ENCODE data around the gene UTS2R.

Gene UTS2R

DNA sequence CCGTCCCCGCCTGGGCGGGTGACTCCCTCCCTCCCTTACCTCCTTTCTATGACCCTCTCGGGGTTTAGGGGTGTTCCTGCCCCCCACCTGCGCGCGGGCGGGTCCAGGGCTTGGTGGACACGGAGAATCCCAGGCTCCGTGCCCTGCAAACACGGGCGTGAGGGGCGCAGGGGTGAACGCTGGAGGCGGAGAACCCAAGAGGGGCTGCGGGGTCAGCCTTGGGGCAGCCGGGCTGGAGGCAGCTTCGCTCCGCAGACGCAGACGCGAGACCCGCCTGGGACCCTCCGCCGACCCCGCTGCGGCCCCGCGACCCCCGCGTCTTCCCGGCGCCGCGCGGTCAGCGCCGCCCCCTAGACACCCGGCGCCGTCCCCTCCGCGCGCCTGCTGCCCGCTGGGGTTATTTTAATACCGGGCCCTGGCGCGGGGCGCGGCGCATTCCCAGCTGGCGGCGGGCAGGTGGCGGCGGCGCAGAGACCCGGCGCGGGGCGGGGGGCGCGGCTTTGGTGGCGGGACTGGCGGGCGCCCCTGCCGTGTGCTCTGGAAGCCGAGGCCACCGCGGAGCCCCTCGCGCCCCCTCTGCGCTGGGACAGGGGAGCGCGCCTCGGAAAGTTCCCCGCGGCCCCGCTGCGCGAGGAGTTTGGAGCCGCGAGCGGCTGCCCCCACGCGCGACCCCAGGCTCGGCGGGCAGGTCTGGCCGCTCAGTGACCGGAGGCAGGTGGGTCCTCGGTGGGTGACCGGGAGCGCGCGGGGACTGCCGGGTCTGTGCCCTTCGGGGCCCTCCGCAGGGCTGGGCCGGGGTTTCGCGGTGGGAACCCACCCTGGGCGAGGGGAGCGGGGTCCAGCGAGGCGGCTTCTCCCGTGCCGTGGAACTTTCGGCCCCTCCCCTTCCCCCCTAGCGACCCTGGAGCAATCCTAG, at the start of gene UTS2R:
Gene UTS2R, plus strand, starts transcription at position 433 of the 916 bp plus-strand sequence. CDS start 2,560 bp downstream, outside the sequence.
- DNase-seq: no peak

DNA sequence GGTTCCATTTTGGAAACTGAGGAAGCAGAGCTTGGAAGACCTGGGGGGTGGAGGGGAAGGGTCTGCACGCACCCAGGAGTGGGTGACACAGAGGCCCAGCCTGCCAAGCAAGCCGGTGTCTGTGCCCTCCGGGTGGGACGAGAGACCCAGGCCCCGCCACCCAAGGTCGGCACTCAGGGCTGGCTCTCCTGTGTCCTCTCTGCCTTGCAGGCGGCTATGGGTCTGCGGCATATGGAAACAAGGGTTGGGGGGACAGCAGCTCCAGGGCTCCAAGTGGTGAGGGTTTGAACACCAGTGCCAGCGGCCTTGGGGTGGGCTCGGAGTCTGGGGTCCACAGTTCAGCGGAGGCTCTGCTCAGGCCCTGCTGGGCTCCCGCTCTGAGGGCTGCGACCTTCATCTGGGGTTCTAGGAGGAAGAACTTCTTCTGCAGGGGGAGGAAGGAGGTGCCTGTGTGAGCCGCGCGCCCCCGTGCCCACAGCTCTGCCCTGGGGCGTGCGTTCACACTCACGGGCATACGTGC, 49.6 kb upstream of the UTS2R start:
- no peak for DNase-seq

DNA sequence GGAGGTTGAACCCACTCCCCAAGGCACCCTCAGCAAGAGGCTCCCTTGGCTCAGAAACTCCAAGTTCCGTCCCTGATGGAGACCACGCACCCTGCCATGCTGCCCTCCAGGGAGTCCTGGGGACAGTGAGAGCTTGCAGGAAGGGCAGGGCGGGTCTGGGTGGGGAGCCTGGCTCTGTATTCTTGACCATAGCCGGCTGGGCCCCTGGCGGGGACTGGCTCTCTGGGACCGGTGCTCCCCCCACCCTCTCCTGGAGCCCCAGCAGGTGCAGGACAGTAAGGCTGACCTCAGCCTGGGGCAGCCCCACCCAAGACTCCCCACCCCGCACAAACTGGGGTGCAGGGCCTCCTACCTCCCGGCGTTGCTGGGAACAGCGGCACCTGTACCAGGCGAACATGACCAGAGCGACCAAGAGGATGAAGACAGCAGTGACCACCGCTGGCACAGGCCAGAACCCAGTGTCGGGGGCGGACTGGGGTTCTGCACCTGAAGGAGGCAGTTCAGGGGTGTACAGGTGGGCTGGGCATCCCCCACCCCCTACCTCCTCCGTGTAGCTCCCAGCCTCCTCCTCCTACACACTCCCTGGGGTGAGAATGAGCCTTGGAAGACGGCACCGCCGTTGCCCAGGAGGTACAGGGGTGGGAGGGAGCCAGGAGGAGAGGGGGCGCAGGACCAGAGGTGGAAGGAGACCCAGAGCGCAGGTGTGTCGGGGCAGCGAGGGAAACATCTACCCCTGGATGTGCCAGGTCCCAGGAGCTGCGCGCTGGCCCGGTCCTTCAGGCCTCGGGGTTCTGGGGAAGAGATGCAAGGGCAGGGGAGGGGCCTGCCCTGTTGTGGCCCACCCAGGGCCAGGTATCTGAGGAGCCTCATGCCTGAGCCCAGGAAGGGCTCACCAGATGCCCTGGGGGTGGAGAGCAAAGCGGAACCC, 48.8 kb upstream of the UTS2R start:
- DNase-seq: no peak

DNA sequence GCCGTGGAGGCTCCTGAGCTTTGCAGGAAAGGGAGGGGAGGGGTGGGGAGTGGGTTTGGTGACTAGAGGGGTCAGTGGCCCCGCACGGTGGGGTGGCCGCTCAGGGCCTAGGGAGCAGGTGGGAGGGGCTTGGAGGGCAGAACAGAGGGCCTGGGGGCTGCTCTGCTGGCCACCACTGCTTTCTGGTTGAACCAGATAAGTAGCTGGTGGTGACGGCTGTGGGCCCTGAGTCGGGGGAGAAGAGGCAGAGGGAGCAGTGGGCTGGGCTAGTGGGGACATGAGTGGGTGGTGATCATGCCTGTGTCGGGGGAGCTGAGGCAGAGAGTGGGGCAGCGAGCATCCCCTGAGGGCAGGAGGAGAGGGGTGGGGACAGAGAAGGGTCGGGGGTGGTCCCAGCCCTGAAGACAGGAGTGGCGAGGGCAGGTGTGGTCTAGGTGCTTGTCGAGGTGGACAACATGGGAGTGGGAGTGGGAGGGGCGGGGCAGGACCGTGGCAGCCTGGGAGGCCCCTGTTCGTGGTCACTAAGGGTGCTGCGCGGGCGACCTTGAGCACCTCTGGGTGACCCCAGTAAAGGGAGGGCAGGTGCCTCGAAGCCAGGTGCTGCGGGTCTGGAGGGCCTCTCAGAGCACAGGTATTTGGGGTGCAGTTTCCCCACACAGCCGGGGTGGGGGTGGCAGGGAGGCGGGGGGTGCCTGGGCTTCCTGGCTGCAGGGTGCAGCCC, 47.9 kb upstream of the UTS2R start:
- no peak for DNase-seq

DNA sequence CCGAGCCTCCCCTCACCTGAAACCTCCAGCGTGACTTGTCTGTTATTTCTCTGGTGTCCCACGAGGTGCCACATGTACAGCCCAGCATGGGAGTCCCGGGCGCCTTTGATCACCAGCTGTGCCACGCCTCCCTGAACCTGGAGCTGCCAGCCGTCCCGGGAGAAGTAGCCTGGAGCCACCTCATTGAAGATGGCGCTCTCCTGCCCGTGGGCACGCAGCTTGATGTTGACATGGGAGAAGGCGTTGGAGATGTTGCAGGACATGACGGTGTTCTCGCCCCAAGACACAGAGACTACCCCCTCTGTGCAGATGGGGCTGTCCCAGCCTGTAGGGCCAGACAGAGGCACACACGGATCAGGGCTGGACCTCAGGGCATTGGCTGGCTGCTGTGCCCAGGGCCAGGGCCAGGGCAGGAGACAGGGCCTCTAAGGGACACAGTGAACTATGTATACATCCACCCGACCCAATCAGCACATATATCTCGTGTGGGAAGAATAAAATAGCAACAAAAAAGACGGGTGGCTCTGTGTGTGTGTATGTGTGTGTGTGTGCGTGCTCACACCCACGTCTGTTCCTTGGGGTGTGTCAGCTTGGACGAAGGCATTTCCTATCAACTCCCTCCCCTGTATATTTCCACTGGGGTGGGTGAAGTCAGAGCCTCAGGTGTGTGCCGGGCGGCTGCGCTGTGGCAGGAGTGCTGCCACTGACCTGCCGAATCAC, 46.8 kb upstream of the UTS2R start:
- no peak for DNase-seq

DNA sequence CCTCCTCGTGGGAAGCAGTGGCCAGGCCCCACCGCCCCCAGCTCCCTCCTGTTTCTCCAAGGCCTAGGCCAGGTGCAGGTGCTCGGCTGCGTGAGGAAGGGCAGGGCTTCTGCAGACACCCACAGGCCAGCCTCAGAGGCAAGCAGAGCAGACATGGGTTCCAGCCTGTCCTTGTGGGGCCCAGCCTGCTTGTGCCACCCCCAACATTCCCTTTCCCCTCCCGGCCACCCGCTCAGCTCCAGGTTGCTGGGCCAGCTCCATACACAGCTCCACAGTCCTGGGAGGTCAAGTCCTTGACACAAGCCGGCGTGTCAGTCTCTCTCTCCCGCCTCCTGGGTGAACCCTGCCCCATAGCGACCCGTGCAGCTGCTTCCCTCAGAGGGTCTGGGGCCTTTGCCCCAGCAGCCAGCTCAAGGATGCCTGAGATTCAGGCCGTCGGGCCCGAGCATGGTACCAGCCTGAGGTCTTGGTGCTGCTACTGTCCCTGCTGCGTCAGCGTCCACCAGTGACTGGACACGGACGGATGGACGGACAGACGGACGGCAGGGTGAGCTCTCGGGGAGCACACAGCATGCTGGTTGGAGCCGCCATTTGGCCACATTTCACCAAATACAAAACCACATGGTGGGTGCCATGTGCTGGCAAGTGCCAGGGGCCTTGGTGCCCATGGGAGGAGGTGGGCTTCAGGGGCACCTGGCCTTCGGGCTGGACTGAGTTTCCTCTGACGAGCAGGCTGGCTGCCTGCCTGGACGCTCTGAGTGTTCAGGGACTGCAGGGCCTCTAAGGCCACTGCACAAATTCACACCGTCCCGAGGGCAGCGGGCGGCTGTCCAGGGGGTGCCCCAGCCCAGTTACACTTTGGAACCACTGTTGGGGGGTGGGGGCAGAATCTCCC, 46.0 kb upstream of the UTS2R start:
- DNase-seq: no peak

DNA sequence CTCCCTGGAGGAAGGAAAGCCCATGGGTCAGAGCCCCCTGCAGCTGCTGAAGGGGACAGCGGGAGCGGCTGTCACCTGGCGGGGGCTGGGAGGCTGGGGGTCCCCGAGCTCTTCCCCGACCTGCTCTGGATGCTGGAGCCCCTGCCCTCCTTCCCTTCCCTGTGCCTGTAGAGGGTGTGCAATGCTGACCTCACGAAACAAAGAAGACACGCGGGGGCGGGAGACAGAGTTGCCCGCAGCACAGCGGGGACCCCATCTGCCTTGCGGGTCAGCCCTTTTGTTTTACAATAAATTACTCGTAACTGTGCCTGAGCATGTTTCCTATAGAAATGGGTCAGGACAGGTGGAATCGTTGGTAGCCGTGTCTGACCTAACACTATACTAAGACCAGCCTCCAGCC, 44.3 kb upstream of the UTS2R start:
- no peak for DNase-seq

DNA sequence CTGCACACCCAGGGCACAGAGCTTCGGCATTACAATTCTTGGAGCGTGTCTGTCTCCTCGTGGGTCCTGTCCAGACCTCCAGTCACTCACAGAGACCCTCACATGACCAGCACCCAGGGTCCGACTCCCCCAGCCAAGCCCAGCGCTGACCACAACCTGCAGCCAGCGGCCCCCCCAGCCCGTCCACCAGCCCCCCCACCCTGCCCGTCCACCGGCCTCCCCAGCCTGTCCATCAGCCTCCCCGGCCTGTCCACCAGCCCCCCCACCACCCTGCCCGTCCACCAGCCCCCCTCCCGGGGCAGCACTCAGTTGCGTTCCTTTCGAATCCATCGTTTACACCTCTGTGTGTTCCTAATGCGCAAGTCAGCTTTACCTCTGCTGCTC, 43.8 kb upstream of the UTS2R start:
- no peak for DNase-seq

DNA sequence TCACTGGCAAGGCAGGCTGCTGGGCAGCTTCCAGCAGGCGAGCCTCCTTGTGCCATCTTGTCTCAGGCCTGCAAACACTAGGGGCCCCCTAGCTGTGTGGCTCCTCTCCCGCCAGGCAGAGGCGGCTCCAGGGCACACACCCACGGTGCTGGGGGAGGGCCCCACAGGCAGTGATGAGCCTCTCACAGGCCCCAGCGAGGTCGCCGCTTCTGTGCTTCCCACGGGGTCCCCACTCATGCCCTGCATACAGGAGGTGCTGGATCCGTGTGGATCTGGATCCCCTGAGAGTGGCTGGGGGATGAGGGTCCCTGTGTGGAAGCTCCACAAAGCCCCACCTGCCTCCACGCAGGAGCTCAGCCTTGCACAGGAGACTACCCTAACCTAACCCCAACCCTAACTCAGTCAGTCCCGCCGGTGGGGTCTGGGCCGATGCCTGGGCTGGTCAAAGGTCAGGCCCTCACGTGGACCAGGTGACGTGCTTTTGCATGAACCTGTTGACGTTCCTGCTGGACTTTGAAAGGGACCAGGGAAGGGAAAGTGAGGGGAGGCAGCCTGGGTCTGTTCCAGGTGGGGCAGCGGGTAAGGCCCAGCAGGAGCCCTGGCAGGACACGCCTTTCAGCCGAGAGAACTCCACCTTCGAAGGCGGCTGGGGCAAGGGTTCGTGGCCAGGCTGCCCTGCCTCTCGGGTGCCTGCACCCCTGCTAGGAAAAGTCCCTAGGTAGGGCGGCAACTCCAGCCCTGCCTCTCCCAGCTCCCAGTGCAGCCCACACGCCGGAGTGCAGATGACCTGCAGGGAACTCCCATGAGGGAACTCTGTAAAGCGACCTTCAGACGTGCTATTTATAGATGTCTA, 43.2 kb upstream of the UTS2R start:
- DNase-seq: no peak

DNA sequence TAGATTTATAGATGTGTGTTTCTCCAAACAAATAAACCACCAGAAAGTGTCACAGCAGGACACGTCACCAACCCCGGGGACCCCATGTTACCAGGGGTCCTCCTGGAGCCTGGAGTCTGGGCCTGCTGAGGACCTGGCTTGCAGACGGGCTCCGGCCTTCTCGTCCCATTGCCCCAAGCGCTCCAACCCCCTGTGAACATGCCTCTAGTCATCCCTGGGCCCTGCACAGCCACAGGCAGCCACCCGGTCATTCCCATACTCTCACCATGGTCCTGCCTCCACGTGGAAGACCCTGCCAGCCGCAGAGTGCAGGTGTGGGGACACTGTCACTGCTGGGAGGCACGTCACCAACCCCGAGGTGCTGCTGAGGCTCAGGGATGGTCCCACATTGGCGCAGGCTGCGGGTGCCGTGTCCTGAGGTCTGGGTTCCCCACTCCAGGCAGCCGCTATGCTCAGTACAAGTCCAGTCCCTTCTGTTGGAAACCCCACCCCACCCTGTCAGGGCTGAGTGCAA, 42.5 kb upstream of the UTS2R start:
- no peak for DNase-seq

DNA sequence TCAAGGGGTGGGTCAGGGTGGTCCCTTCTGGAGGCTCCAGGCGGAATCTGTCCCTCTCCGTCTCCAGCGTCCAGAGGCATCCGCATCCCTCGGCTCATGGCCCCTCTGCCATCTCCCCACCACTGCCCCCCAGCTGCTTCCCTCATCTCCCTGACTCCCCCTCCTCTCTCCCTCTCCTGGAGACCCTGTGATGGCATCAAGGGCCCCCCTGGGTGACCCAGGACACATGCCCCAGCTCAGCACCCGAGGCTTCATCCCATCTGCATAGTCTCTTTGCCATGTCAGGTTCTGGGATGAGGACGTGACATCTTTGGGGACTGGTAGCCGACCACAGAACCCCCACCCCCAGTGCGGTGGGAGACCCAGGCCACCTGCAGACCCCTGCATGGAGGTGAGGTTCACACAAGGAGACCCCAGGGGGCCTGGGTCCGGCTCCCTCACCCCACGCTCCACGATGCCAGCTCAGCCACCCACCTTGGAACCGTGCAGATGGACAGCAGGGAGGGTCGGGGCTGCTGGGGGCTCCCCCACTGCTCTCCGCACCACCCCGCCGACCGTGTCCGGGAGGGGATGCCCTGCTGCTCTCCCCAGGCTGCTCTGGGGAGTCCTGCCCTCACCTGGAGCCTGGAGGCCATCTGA, 41.8 kb upstream of the UTS2R start:
- DNase-seq: no peak

DNA sequence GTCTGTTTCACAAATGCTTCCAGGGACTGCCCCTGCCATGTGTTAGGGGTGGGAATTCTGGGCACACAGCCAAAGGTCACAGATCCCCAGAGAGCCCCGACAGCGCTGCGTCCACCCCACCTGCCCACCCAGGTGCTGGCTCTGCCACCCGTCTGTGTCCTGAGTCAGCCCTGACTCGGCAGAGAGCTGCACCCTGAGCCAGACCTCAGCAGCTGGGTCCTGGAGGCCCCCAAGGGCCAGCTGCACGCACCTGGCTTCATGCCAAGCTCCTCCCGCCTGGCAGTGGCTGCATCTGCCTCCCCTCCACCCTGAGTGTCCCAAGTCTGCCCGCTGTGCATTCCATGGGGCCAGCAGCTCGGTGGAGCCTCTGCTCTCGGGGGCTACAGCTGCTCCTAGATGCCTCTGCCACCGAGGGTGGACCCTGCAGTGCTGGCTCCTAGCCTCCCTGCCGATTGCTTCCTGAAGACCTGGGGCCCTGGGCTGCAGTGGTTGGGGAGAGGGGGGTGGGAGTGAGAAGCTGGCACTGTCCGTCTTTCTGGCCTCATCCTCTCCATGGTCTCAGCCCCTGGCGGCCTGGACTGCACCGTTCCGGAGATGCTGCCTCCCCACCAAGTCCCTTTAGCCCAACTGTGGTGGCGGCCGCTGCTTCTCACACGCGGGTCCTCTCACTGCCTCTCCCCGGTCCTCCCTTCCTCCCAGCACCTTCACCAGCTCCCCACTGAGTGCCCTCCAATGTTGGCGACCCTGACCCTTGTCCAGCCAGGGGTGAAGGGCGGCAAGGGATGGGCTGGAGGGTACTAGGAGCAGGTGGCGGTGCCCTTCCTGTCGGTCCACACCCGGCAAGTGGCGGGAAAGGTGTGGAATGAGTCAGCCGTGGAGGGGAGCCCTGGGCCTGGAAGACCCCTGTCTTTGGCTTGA, 41.0 kb upstream of the UTS2R start:
- DNase-seq: peak; percentile 79

DNA sequence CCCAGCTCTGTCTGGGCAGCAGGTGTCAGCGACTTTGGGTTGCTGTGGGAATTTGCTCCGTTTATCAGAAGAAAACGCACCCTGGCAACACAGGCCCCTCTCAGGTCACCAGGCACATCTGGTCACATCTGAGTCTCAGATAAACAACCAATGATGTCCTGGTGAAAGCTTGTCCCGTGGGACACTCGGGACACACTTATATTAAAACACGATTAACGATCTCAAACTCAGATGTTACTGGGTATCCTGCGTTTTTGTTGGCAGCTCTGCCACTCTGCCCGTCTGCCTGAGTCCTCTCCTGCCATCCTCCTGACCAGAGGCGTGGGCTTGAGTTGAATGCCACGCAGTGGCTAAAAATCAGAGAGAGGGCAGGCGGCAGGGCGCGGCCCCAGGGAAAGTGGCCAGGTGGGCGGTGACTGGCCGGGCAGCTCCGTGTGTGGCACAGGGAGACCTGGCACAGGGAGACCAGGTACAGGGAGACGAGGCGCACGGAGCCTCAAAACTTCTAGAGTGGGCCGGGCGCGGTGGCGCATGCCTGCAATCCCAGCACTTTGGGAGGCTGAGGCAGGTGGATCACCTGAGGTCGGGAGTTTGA, 40.1 kb upstream of the UTS2R start:
- no peak for DNase-seq

DNA sequence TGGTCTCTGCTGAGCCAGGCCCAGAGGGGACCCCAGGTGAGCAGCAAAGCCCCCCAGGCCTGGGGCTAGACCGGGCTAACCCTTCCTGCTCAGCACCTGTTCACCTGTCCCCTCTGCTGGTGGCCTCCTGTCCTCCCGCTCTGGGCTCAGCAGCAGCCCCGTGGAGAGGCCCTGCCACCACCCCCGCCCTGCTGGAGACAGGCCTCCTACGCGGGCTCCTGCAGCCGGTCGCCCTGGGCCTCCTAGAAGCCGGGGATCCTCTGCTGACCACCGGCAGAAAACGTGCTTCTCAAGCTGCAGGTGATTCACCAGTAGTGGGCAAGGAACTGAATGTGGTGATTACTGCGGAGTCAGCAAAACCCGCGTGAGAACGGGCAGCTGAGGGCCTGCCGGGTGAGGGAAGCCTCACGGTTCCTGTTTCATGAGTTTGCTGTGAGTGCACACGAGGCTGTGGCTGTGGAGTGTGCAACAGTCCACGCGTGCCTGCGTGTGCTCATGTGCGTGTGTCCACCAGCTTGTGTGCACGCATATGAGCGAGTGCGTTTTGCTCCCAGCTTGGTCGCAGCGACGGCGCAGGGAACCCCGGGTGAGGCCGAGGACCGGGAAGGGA, 38.8 kb upstream of the UTS2R start:
- no peak for DNase-seq

DNA sequence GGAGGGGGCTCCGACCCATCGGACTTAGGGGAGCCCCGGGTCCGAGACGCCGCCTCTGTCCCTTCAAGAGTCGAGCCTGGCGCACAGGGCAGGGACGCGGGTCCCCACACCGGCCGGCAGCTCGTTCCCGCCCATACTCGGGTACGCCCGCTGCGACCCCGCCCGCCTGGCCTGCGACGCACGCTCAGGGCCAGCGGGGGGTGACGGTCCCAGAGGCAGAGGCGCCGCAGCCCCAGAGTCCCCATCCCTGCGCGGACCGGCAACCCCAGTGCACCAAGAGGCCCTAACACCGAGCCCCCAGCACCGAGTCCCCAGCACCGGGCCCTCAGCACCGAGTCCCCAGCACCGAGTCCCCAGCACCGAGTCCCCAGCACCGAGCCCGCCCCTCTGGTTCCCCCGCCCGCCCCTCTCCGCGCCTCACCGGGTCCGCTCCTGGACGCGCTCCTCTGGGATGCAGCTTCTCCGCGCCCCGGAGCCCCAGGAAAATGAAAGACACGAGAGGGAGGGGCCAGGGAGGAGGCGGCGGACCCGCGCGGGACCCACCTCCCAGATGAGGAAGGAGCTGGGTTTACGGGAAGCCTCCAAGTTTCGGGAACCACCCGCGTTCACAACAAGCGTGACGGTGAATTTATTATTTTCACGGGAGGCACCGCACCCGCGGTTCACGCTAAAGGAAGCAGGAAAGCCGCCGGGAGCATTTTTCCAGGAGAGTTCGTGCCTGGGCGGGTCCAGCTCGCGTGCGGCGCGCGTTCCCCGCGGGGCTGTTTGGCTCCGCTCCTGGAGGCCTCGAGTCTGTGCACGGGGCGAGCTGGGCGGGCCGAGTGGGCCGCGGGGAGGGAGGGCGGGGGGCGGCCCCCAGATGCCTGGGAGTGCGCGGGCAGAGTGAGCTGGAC, 38.0 kb upstream of the UTS2R start, which contains the start of gene SECTM1:
Gene SECTM1, minus strand, starts transcription at position 488 of the 893 bp plus-strand sequence. CDS start 6,526 bp downstream, outside the sequence.
- DNase-seq: no peak

DNA sequence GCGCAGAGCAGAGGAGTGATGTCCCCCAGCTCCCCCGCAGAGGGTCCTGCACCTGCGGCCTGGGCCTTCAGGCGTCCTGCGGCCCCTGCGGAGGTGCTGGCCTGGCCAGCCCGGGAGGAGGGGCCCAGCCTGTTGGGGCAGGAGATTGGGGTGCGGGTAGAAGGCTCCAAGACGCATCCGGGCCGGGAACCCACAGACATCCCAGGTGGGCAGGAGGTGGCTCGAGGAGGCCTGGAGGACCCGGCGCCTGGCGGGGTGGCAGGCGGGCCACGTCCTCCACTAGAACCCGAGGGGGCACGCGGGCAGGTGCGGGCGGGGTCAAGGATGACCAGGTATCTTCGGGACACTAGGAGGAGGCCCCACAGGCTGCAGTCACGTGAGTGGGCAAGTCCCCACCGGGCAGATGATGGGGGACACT, 37.4 kb upstream of the UTS2R start:
- no peak for DNase-seq

All from DMS 273 treated with DMSO at 0.1 percent for 48 hours (cell line).